K562 (cell line): ENCODE data around the gene CA7. TPM values are rescaled to one million over a fixed set of nuclear protein-coding genes. Genes with fewer than 3 reads are reported as not detected.

Experiments
- ARID1B ChIP-seq: fragments of 450-650 bp; IDR thresholded peaks from 2 replicates; pipeline ENCODE4 v1.6.1; 2016; ENCODE audit warnings: antibody characterized with exemption, mild to moderate bottlenecking, inconsistent platforms
- DMBX1 ChIP-seq: fragments of 250-450 bp; sonication (Bioruptor Pico); IDR thresholded peaks from 2 replicates; pipeline ENCODE4 v1.8.0; 2022; ENCODE audit warnings: inconsistent platforms, mild to moderate bottlenecking, moderate library complexity, borderline replicate concordance
- GABPB2 ChIP-seq: fragments of 250-450 bp; sonication (Bioruptor Pico); conservative IDR thresholded peaks from 2 replicates; pipeline ENCODE4 v1.5.1; 2021; ENCODE audit warnings: mild to moderate bottlenecking
- HNRNPL ChIP-seq: fragments of 200-400 bp; formaldehyde crosslinking; IDR thresholded peaks from 2 replicates; pipeline ENCODE4 v1.6.1; 2017; ENCODE audit warnings: low read depth, mild to moderate bottlenecking, low read length
- HNRNPUL1 ChIP-seq: fragments of 200-400 bp; formaldehyde crosslinking; IDR thresholded peaks from 2 replicates; pipeline ENCODE4 v1.6.1; 2017; ENCODE audit warnings: low read length
- MCM3 ChIP-seq: fragments of 450-650 bp; IDR thresholded peaks from 2 replicates; pipeline ENCODE4 v1.6.1; 2016
- NCOA4 ChIP-seq: fragments of 450-650 bp; IDR thresholded peaks from 2 replicates; pipeline ENCODE4 v1.6.1; 2018; ENCODE audit warnings: mild to moderate bottlenecking; ENCODE audit not compliant: partially characterized antibody
- SNRNP70 ChIP-seq: fragments of 200-400 bp; formaldehyde crosslinking; optimal IDR thresholded peaks from 2 replicates; pipeline ENCODE3; 2017; ENCODE audit warnings: low read depth, low read length
- ZC3H11A ChIP-seq: IDR thresholded peaks from 2 replicates; pipeline ENCODE4 v1.6.1; 2012; ENCODE audit warnings: low read depth, low read length, improper control_type of control experiment
- ZNF140 ChIP-seq: fragments of 250-450 bp; sonication (Bioruptor Pico); IDR thresholded peaks from 2 replicates; pipeline ENCODE4 v1.8.0; 2021; ENCODE audit warnings: moderate library complexity, mild to moderate bottlenecking, inconsistent platforms
- polyA plus RNA-seq, 8 experiments: library from polyadenylated mRNA; depleted of rRNA in 4 of 8; stranded (reverse) in 5 of 8; unstranded in 3 of 8; fragments of >200 nt; fragmentation: Nextera tagmentation in 2 of 8; fragmentation: Illumina TruSeq in 1 of 8; extraction: Ambion mirVana in 2 of 8; extraction: Trizol in 1 of 8; gene quantifications; 2 replicates each; pipeline versions ENCODE4 v1.2.1 to v1.2.3, GENCODE V29; 2011 to 2014; ENCODE audit warnings: inconsistent platforms in 1 of 8, missing spikeins in 1 of 8
- total RNA-seq, 7 experiments: library from RNA; depleted of rRNA in 6 of 7; stranded (reverse); fragments of >200 nt in 6 of 7; fragmentation: Illumina TruSeq in 2 of 7; extraction: Trizol in 2 of 7; gene quantifications; 2 replicates each; pipeline versions ENCODE4 v1.2.1 to v1.2.3, GENCODE V29; 2011 to 2021; ENCODE audit warnings: low replicate concordance in 1 of 7
- TF ChIP-seq, protein P1 (sequence below), 2 experiments: fragments of 450-650 bp; IDR thresholded peaks; 2 replicates each; pipeline ENCODE4 v1.6.1; 2016; ENCODE audit warnings: mild to moderate bottlenecking in 2 of 2, borderline replicate concordance in 1 of 2, low read depth in 1 of 2, moderate library complexity in 1 of 2
- TF ChIP-seq, protein P2 (sequence below), 2 experiments: fragments of 450-650 bp; IDR thresholded peaks; 2 replicates each; pipeline ENCODE4 v1.6.1; 2016

The CA7 gene
- total and polyA plus RNA-seq, 9 of the 15 experiments (the other 6 are each of a cell fraction or from before 2014, with no cell fraction given) = 0.03 to 0.07 (median 0.05) TPM; not detected in 5

DNA sequence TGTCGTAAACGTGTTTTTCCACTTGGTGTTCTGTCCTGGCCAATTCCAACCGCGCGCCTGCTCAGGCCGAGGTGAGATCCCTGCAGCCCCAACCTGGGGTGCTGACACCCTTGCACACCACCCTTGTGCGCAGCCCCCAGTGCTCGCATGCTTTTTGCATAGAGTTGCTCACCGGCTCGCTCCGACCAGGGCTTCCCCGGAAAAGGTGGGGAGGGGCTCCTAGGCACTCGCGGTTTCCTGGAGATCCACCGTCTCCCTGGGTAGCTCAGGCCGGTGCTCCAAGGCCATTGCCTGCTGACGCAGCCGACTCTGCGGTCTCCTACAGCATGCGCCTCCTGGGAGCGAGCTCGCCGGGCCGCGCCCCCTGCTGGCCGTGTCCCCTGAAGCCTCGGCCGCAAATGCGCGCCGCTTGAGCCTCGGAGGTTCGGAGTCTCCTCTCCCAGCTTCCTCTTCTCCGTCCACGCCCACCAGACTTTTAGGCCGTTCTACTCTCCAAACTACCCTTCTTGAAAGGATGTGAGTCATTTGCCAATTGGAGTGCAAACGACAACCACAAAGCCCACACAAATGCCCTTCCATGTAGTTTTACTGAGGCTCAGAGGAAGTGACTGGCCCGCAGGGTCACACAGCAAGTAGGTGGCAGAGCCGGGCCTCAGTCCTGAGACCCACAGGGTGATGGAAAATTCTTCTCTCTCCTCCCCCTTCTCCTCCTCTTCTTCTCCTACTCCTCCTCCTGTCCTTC is 28.9 kb downstream of the CA7 start (continued):
- TF ChIP-seq DMBX1 (CRISPR knock-in tag) (peak; percentile 23; the same call in 1 of the 2 replicates), SNRNP70 (no peak), ZC3H11A (no peak), GABPB2 (CRISPR knock-in tag) (no peak), MCM3 (no peak), HNRNPUL1 (no peak), HNRNPL (no peak), ZNF140 (CRISPR knock-in tag) (no peak), ARID1B (peak; percentile 60), NCOA4 (no peak)
- TF ChIP-seq, protein P1, sequence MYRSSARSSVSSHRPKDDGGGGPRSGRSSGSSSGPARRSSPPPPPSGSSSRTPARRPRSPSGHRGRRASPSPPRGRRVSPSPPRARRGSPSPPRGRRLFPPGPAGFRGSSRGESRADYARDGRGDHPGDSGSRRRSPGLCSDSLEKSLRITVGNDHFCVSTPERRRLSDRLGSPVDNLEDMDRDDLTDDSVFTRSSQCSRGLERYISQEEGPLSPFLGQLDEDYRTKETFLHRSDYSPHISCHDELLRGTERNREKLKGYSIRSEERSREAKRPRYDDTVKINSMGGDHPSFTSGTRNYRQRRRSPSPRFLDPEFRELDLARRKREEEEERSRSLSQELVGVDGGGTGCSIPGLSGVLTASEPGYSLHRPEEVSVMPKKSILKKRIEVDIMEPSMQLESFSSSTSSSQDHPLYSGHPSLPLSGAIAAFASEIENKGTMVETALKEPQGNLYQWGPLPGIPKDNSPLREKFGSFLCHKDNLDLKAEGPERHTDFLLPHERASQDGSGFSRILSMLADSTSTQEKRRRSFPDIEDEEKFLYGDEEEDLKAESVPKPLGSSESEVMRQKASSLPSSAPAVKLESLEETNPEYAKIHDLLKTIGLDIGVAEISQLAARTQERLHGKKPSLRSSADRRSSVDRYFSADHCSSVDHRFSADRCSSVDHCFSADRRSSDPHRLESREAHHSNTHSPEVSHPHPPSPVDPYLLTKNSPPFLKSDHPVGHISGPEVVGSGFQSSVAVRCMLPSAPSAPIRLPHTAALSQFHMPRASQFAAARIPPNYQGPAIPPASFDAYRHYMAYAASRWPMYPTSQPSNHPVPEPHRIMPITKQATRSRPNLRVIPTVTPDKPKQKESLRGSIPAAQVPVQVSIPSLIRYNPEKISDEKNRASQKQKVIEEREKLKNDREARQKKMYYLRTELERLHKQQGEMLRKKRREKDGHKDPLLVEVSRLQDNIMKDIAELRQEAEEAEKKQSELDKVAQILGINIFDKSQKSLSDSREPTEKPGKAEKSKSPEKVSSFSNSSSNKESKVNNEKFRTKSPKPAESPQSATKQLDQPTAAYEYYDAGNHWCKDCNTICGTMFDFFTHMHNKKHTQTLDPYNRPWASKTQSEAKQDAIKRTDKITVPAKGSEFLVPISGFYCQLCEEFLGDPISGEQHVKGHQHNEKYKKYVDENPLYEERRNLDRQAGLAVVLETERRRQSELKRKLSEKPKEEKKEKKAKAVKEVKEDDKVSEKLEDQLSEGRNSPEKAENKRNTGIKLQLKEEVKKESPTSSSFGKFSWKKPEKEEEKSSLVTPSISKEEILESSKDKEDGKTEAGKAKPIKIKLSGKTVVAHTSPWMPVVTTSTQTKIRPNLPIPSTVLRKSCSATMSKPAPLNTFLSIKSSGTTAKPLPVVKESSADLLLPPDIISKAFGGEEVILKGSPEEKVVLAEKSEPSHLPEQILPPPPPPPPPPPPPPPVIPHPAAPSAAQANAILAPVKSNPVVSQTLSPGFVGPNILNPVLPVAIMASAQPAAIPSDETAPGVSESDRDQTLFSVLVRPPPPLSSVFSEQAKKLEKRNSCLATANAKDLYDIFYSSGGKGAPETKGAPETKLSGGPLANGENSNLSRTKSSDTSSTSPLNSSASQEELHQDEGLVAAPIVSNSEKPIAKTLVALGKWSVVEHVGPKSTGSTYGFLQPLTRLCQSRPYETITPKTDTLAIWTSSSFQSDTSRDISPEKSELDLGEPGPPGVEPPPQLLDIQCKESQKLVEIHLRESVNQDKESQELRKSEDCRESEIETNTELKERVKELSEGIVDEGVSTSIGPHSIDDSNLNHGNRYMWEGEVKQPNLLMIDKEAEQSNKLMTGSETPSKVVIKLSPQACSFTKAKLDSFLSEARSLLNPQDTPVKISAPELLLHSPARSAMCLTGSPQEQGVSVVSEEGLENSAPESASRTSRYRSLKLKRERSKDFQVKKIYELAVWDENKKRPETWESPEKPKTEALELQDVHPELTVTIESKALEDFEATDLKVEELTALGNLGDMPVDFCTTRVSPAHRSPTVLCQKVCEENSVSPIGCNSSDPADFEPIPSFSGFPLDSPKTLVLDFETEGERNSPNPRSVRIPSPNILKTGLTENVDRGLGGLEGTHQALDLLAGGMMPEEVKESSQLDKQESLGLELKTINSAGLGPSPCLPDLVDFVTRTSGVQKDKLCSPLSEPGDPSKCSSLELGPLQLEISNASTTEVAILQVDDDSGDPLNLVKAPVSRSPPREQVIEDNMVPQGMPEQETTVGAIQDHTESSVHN (IDR thresholded peaks at IDR 0.05; ENCODE audit: borderline replicate concordance in 1 of 2, low read depth in 1 of 2) = no peak
- TF ChIP-seq, protein P2, sequence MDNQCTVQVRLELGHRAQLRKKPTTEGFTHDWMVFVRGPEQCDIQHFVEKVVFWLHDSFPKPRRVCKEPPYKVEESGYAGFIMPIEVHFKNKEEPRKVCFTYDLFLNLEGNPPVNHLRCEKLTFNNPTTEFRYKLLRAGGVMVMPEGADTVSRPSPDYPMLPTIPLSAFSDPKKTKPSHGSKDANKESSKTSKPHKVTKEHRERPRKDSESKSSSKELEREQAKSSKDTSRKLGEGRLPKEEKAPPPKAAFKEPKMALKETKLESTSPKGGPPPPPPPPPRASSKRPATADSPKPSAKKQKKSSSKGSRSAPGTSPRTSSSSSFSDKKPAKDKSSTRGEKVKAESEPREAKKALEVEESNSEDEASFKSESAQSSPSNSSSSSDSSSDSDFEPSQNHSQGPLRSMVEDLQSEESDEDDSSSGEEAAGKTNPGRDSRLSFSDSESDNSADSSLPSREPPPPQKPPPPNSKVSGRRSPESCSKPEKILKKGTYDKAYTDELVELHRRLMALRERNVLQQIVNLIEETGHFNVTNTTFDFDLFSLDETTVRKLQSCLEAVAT (IDR thresholded peaks at IDR 0.05) = peak in 1 of 2 experiments; percentile 91; a peak in 2 of 4 replicates
